NCI-H524 treated with DMSO at 0.1 percent for 48 hours (cell line): Measurements from ENCODE around the gene CORO2A.
"Not testable (repeated sequence)": the region's sequence is repeated elsewhere in the genome, so short reads cannot be mapped to it uniquely, and the experiment has no call there.

Experiments used
- DNase-seq: peaks from one replicate; lab custom pipeline; 2025; lab: John Stamatoyannopoulos, UW

Gene CORO2A

GRCh38 chr9:98117097-98117496, 75.3 kb downstream of the CORO2A start:
- DNase-seq, result not testable (repeated sequence)

GRCh38 chr9:98109052-98109451, 83.4 kb downstream of the CORO2A start:
- DNase-seq, result no peak

DNA sequence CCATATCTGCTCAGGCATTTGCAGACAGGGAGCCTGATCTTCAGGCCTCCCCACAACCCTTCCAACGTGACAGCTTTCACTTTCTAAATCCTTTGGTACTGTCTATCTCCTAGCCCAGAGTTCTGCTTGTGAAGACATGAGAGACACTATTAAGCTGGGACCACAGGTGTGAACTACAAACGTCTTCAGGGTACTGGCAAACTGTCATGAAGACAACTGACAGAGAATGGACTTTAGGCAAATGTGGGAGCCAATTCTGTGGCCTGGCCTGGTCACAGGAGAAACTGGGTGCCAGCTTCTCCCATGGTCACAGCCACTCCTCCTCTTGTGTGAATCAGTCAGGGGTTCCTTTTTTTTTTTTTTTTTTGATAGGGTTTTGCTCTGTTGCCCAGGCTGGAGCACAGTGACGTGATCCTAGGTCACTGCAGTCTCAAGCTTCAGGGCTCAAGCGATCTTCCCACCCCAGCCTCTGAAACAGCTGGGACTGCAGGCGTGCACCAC, 83.9 kb downstream of the CORO2A start:
- no peak for DNase-seq

GRCh38 chr9:98107926-98108325, 84.5 kb downstream of the CORO2A start:
- DNase-seq, result no peak

GRCh38 chr9:98105006-98105405, 87.4 kb downstream of the CORO2A start:
- no peak for DNase-seq

DNA sequence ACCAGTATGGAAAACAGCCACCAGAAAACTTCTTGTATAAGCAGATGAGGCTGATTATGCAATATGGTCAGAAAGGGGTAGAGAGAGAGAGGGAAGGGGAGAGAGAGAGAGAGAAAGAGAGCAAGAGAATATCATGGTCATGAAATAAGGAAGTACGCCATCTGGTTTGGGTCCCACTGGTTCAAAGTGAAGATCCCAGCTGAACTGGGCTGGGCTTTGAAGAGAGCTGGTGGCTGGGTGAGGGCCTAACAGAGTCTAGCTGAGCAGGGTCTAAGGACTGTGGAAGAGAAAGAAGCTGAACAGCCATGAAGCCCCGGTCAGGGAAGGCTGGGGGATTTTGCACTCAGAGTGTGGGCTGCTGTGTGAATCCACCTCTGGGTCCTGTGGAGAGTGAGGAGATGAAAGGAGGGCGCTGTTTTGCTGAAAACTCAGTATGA, 88.0 kb downstream of the CORO2A start:
- DNase-seq, result no peak

- DNase-seq, result no peak
Measured at GRCh38 chr9:98101868-98102273, 90.6 kb downstream of the CORO2A start.

DNA sequence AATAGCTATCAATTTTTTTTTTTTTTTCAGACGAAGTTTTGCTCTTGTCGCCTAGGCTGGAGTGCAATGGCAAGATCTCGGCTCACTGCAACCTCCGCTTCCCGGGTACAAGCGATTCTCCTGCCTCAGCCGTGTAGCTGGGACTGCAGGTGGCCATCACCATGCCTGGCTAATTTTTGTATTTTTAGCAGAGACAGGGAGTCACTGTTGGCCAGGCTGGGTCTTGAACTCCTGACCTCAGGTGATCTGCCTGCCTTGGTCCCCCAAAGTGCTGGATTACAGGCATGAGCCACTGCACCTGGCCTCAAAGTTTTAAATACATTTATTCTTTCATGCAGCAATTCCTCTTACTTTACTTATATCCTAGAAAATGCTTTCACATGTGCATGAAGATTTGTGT, 91.0 kb downstream of the CORO2A start:
- no peak for DNase-seq

DNA sequence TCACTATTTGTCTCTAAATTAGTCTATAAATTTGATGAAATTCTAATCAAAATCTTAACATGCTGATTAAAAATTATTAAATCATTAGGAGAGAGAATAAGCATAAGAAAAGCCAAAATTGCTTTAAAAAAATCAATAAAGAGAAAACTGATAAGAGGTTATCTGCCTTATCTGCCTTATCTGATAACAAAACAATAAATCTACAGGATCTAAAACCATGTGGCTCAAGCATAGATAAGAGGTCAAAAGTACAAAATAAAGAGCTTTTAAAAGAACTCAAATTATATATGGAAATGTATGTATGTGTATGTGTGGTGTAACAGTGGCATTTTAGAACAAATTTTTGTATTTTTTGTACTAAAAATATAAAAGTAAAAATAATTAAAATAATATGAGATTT, 92.0 kb downstream of the CORO2A start:
- DNase-seq, result no peak

GRCh38 chr9:98099898-98100297, 92.5 kb downstream of the CORO2A start:
- DNase-seq, result no peak

DNA sequence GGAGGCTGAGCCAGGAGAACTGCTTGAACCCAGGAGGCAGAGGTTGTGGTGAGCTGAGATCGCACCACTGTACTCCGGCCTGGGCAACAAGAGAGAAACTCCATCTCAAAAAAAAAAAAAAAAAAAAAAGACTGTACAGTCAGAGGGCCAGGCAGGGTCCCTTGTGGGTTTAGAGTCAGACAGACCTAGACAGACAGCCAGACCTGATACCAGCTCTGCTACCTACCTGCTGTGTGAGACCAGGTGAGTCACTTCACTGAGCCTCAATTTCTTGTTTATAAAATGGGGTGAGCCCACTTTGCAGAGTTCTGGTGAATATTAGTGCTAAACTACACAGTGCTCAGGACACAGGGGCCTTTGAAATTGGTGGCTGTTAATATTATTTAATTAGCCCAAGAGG, 93.1 kb downstream of the CORO2A start:
- no peak for DNase-seq

DNA sequence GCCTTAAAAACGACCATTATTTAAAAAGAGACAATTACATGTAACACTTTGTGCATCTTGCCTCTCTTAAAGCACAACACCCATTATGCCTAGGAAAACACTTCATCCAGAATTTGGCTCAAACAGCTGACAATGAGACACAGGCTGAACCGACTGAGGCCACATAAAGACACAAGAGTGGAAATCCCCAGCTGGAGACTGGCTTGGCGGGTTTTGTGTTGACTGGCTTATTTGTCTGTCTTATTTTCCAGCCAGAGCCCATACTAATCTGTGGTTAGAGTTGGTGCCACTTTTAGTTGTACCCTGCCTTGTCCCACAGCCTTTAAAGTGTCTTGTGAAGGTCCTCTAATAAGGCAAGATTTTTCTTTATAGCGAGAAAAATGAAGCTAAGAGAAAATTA, 94.6 kb downstream of the CORO2A start:
- no peak for DNase-seq

DNA sequence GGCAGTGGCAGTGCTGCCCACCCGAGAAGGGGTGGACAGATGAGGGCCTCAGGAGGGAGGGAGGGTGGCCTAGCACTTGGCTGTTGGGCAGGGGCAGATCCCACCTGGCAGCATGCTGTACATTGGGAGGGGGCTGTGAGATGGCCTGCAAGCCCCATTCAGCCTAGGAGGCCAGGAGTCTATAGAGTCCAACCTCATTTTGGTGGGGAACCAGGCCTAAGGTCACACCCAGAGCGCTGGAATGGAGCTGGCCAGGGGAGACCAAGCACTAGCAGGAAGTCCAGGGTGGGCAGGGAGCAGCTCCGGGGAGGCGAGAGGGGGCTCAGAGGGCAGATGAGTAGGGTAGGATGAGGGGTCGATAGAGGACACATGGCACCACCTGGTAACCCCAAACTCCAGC, 96.3 kb downstream of the CORO2A start:
- DNase-seq, result no peak

- DNase-seq, result no peak
Measured at GRCh38 chr9:98095401-98095800, 97.0 kb downstream of the CORO2A start.

- no peak for DNase-seq
Measured at GRCh38 chr9:98094851-98095250, 97.6 kb downstream of the CORO2A start.

DNA sequence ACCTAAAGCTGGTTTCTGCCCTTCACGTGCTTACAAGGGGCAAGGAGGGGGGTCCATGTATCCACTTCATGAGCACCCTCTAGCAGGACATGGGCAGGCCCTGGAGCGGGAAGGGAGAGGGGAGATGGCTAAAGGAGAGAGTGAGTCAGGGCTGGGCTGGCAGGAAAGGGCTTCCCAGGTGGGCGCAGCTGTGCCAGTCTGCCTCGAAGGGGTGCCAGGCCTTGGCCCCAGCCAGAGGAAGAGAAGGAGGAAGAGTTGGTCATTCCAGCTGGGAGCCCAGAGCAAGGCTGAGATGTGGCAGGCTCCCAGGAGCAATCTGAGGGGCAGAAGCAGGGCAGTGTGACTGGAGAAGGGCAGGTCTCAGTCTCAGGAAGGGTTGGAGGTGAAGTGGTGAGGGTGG, 98.1 kb downstream of the CORO2A start:
- DNase-seq, result no peak

DNA sequence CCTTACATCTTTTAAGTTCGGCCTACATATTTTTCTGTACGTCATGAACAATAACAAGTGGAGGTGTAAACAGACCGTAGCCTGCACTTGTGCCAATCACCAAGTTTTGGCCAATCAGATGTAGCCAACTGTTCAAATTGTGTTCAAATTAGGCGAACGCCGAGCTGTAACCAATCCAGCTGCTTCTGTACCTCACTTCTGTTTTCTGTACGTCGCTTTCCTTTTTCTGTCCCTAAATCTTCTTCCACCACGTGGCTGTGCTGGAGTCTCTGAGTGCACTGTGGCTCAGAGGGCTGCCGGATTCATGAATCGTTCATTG, 99.9 kb downstream of the CORO2A start:
- DNase-seq, result no peak

GRCh38 chr9:98091735-98092612, 100.5 kb downstream of the CORO2A start:
- no peak for DNase-seq

GRCh38 chr9:98090674-98091073, 101.8 kb downstream of the CORO2A start:
- DNase-seq, result not testable (repeated sequence)

DNA sequence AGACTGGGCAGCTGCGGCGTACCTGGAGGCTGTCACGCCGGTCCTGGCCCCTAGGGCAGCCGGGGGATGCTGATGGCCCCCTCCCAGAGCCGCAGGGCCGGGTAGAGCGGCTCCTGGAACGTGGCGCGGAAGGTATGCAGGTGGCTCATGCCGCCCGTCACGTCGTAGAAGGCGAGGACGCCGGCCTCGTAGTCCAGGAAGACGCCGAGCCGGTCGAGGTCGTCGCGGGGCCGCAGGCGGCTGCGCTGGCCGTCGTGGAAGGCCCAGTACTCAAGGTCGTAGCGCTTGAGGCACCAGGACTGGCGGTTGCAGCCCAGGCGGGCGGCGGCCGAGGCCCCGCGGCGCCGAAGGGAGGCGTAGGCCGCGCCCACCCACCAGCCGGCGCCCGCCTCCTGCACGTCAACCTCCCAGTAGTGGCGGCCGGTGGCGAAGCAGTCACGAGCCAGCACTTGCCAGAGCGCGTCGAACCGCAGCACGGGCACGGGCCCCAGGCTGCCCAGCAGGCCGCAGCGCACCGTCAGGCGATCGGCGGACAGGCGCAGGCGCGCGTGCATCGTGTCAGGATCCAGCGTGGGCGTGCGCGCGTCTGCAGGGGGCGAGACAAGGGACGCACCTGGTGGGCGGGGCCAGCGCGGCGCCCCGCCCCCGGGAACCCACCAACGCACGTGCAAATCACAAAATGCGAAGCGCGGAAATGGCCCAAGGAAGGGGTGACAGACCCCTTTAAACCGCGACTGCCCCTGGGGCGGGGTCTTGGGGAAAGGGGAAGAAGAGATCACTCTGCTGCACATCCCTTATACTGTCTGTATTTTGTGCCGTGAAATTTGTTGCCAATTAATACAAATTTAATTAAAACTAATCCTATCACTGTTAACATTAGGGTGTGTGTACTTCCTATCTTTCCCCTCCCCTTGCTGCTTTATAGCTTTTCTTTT, 104.8 kb downstream of the CORO2A start:
- no peak for DNase-seq

- no peak for DNase-seq
Measured at GRCh38 chr9:98086461-98086860, 106.0 kb downstream of the CORO2A start.

- DNase-seq, result peak; percentile 34
Measured at GRCh38 chr9:98085944-98086343, 106.5 kb downstream of the CORO2A start.

GRCh38 chr9:98085058-98085457, 107.4 kb downstream of the CORO2A start:
- no peak for DNase-seq
